ENCODE results near the gene NDUFAB1. TPM values are rescaled to one million over a fixed set of nuclear protein-coding genes. Genes with fewer than 3 reads are reported as not detected.
A peak's percentile ranks its signal among the peaks of the same experiment; 100 is the strongest.

Gene NDUFAB1
- total and polyA plus RNA-seq, 10 donors: 40.1 to 140 (median 63.6) TPM

GRCh38 chr16:23539984-23540816 is 55.9 kb downstream of the NDUFAB1 start:
- intact Hi-C loops (cut with DNase I; ENCODE audit: low total_unique reads): no loop called here
- Histone ChIP-seq H3K27me3 (replicated peaks in 1 of 7) (no peaks in the 10 kb centered on the region), H3K4me3 (no peak overlapping the region), H3K9me3 (no peaks in the 10 kb centered on the region), H3K36me3 (peaks cover 0 to 99% (median 58%) of the 10 kb centered on the region in 6 donors), H3K27ac (no peak overlapping the region), H3K4me1 (no peaks in the 10 kb centered on the region)
- DNase-seq: peak; percentile 12
- TF ChIP-seq POLR2AphosphoS5 (IDR thresholded peaks at IDR 0.05): no peak
- TF ChIP-seq CTCF (IDR thresholded peaks at IDR 0.05 in 8 of 11, conservative IDR thresholded peaks at IDR 0.05 in 3 of 11): no peak
- TF ChIP-seq POLR2A (IDR thresholded peaks at IDR 0.05): no peak
- WGBS, 5 donors: 92 to 95% (median 93%) methylated on average over 11 of the region's 11 CpGs

GRCh38 chr16:23538919-23539278 is 57.2 kb downstream of the NDUFAB1 start:
- no peaks in the 10 kb centered on the region for H3K27me3 ChIP-seq (replicated peaks in 1 of 7)
- TF ChIP-seq POLR2AphosphoS5 (IDR thresholded peaks at IDR 0.05): no peak
- TF ChIP-seq CTCF (IDR thresholded peaks at IDR 0.05 in 8 of 11, conservative IDR thresholded peaks at IDR 0.05 in 3 of 11): no peak
- no peak for TF ChIP-seq POLR2A (IDR thresholded peaks at IDR 0.05)
- H3K27ac ChIP-seq: no peak overlapping the region
- intact Hi-C loops (cut with DNase I; ENCODE audit: low total_unique reads): no loop called here
- peaks cover 0 to 99% (median 59%) of the 10 kb centered on the region in 6 donors for H3K36me3 ChIP-seq
- peak; percentile 2 for DNase-seq
- 87 to 97% (median 95%) methylated on average over 1 of the region's 1 CpG for WGBS, 5 donors
- no peaks in the 10 kb centered on the region for H3K9me3 ChIP-seq
- no peak overlapping the region for H3K4me3 ChIP-seq
- no peaks in the 10 kb centered on the region for H3K4me1 ChIP-seq

GRCh38 chr16:23537390-23537789 is 58.7 kb downstream of the NDUFAB1 start:
- Histone ChIP-seq H3K27me3 (replicated peaks in 1 of 7) (no peaks in the 10 kb centered on the region), H3K9me3 (no peaks in the 10 kb centered on the region), H3K4me3 (no peak overlapping the region), H3K36me3 (peaks cover 0 to 99% (median 57%) of the 10 kb centered on the region in 6 donors), H3K27ac (no peak overlapping the region), H3K4me1 (no peaks in the 10 kb centered on the region)
- WGBS, 5 donors: 72 to 91% (median 80%) methylated on average over 3 of the region's 3 CpGs
- TF ChIP-seq POLR2A (IDR thresholded peaks at IDR 0.05) (no peak), POLR2AphosphoS5 (IDR thresholded peaks at IDR 0.05) (no peak), CTCF (IDR thresholded peaks at IDR 0.05 in 8 of 11, conservative IDR thresholded peaks at IDR 0.05 in 3 of 11) (no peak)
- peak; percentile 1 for DNase-seq
- intact Hi-C loops (cut with DNase I; ENCODE audit: low total_unique reads): no loop called here

- H3K36me3 ChIP-seq: peaks cover 0 to 98% (median 59%) of the 10 kb centered on the region in 6 donors
- intact Hi-C loops (cut with DNase I; ENCODE audit: low total_unique reads): no loop called here
- H3K9me3 ChIP-seq: no peaks in the 10 kb centered on the region
- H3K4me1 ChIP-seq: no peaks in the 10 kb centered on the region
- TF ChIP-seq POLR2AphosphoS5 (IDR thresholded peaks at IDR 0.05) (no peak), POLR2A (IDR thresholded peaks at IDR 0.05) (no peak), CTCF (IDR thresholded peaks at IDR 0.05 in 8 of 11, conservative IDR thresholded peaks at IDR 0.05 in 3 of 11) (no peak)
- no peak overlapping the region for H3K27ac ChIP-seq
- WGBS, 5 donors: 86 to 94% (median 89%) methylated on average over 2 of the region's 2 CpGs
- no peak overlapping the region for H3K4me3 ChIP-seq
- no peaks in the 10 kb centered on the region for H3K27me3 ChIP-seq (replicated peaks in 1 of 7)
- peak; percentile 8 for DNase-seq
Measured at GRCh38 chr16:23535901-23536300, 60.2 kb downstream of the NDUFAB1 start.
